Gastrocnemius medialis (tissue), 4 donors: ENCODE data around the gene CHAC2.
A peak's percentile ranks its signal among the peaks of the same experiment; 100 is the strongest.
"Not testable (repeated sequence)": the region's sequence is repeated elsewhere in the genome, so short reads cannot be mapped to it uniquely, and the experiment has no call there.

Experiments
- POLR2A ChIP-seq, 2 donors: fragments of 450-650 bp; IDR thresholded peaks; one replicate each; pipeline ENCODE4 v1.6.1; 2017; ENCODE audit warnings: antibody characterized with exemption in 2 of 2, mild to moderate bottlenecking in 2 of 2, moderate library complexity in 2 of 2
- TF ChIP-seq, protein P1 (sequence below), 5 experiments: fragments of 450-650 bp in 3 of 5; fragments of 200-600 bp in 2 of 5; sonication (generic) in 2 of 5; IDR thresholded peaks in 4 of 5; conservative IDR thresholded peaks in 1 of 5; 1 replicate in 4 of 5; 2 replicates in 1 of 5; pipeline ENCODE4 v1.5.1; 2016 to 2019; ENCODE audit warnings: antibody characterized with exemption in 5 of 5, mild to moderate bottlenecking in 3 of 5, moderate library complexity in 3 of 5

DNA sequence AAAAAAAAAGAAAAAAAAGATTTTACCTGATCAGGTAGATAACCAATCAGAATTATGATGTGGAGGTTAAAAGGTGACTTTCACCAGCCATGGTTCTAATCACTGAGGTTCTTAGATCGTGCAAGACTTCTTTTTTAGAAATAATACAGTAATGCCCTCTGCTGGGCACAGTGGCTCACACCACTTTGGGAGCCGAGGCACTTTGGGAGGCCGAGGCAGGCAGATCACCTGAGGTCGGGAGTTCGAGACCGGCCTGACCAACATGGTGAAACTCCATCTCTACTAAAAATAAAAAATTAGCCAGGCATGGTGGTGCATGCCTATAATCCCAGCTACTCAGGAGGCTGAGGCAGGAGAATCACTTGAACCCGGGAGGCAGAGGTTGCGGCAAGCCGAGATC lies 56.0 kb downstream of the CHAC2 start:
- not testable (repeated sequence) for TF ChIP-seq POLR2A (IDR thresholded peaks at IDR 0.05)
- TF ChIP-seq, protein P1, sequence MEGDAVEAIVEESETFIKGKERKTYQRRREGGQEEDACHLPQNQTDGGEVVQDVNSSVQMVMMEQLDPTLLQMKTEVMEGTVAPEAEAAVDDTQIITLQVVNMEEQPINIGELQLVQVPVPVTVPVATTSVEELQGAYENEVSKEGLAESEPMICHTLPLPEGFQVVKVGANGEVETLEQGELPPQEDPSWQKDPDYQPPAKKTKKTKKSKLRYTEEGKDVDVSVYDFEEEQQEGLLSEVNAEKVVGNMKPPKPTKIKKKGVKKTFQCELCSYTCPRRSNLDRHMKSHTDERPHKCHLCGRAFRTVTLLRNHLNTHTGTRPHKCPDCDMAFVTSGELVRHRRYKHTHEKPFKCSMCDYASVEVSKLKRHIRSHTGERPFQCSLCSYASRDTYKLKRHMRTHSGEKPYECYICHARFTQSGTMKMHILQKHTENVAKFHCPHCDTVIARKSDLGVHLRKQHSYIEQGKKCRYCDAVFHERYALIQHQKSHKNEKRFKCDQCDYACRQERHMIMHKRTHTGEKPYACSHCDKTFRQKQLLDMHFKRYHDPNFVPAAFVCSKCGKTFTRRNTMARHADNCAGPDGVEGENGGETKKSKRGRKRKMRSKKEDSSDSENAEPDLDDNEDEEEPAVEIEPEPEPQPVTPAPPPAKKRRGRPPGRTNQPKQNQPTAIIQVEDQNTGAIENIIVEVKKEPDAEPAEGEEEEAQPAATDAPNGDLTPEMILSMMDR (IDR thresholded peaks at IDR 0.05 in 4 of 5, conservative IDR thresholded peaks at IDR 0.05 in 1 of 5): peak in 1 of 5 experiments; percentile 7
